Activated T-cell treated with anti-CD3 and anti-CD28 coated beads, Interleukin-2, amount 50 U/mL, for 72 hours (primary cell): ENCODE results near the gene NOD2. TPM values are rescaled to one million over a fixed set of nuclear protein-coding genes. Genes with fewer than 3 reads are reported as not detected.
A peak's percentile ranks its signal among the peaks of the same experiment; 100 is the strongest.

Experiments used
- ATAC-seq, 2 donors: fragments of 150-1000 bp; cut with Tn5 transposase; replicated peaks in 1 of 2; 2 replicates each; pipeline ENCODE4 v1.10.0; 2021; ENCODE audit warnings: moderate library complexity in 2 of 2, mild to moderate bottlenecking in 1 of 2
- DNase-seq, 2 donors: peaks; one replicate each; pipeline ENCODE4 v3.0.0; 2021 to 2022; ENCODE audit warnings: mixed read lengths in 1 of 2
- H3K27ac Mint-ChIP-seq: one replicate; pipeline ENCODE4 v1.8.0; 2022; ENCODE audit warnings: mild to moderate bottlenecking, moderate library complexity, mixed read lengths
- H3K27me3 Mint-ChIP-seq: one replicate; pipeline ENCODE4 v1.8.0; 2022; ENCODE audit warnings: low read depth, mixed read lengths
- H3K36me3 Mint-ChIP-seq, 2 donors: one replicate each; pipeline ENCODE4 v1.8.0; 2022; ENCODE audit warnings: mixed read lengths in 2 of 2, mild to moderate bottlenecking in 1 of 2; ENCODE audit not compliant: insufficient read depth in 2 of 2
- H3K4me1 Mint-ChIP-seq: one replicate; pipeline ENCODE4 v1.8.0; 2022; ENCODE audit warnings: low read depth, mixed read lengths
- H3K4me3 Mint-ChIP-seq, 2 donors: one replicate each; pipeline ENCODE4 v1.8.0; 2022; ENCODE audit warnings: mild to moderate bottlenecking in 2 of 2, mixed read lengths in 2 of 2, moderate library complexity in 2 of 2
- H3K9me3 Mint-ChIP-seq, 2 donors: one replicate each; pipeline ENCODE4 v1.8.0; 2022; ENCODE audit warnings: mixed read lengths in 2 of 2
- total RNA-seq, 2 donors: library from RNA; stranded (reverse); gene quantifications; one replicate each; pipeline ENCODE4 v1.2.3, GENCODE V29; 2022

Gene NOD2
- total RNA-seq, 2 donors from 2014 or later: 11.3 to 13.0 TPM

- Mint-ChIP-seq H3K36me3 (peaks cover 0 to 3% of the 10 kb centered on the region in 2 donors), H3K4me3 (peak overlapping the region in 1 of 2 donors; percentile 43), H3K27me3 (no peaks in the 10 kb centered on the region), H3K27ac (no peak overlapping the region), H3K9me3 (peaks cover 0 to 2% of the 10 kb centered on the region in 2 donors), H3K4me1 (peaks cover 61% of the 10 kb centered on the region)
- peak in 1 of 2 donors; percentile 12 for ATAC-seq
- DNase-seq: no peak
These were observed 43.0 kb downstream of the NOD2 start for GRCh38 chr16:50736448-50736847.

- H3K27ac Mint-ChIP-seq: no peak overlapping the region
- no peak overlapping the region for H3K4me3 Mint-ChIP-seq
- no peak for DNase-seq
- peaks cover 0 to 2% of the 10 kb centered on the region in 2 donors for H3K9me3 Mint-ChIP-seq
- H3K27me3 Mint-ChIP-seq: no peaks in the 10 kb centered on the region
- ATAC-seq: no peak
- H3K4me1 Mint-ChIP-seq: peaks cover 52% of the 10 kb centered on the region
- no peaks in the 10 kb centered on the region for H3K36me3 Mint-ChIP-seq
These were observed 44.1 kb downstream of the NOD2 start for GRCh38 chr16:50737420-50737959.

GRCh38 chr16:50739031-50739430 is 45.6 kb downstream of the NOD2 start:
- no peaks in the 10 kb centered on the region for H3K27me3 Mint-ChIP-seq
- H3K36me3 Mint-ChIP-seq: peaks cover 0 to 7% of the 10 kb centered on the region in 2 donors
- ATAC-seq (no peak), DNase-seq (no peak)
- H3K4me1 Mint-ChIP-seq: peaks cover 57% of the 10 kb centered on the region
- H3K27ac Mint-ChIP-seq: peak overlapping the region; percentile 5
- H3K4me3 Mint-ChIP-seq: no peak overlapping the region
- peaks cover 0 to 2% of the 10 kb centered on the region in 2 donors for H3K9me3 Mint-ChIP-seq

- no peak for ATAC-seq
- Mint-ChIP-seq H3K27ac (peak overlapping the region; percentile 95), H3K4me3 (peak overlapping the region; percentile 93 to 96), H3K9me3 (peaks cover 0 to 1% of the 10 kb centered on the region in 2 donors), H3K27me3 (no peaks in the 10 kb centered on the region), H3K36me3 (peaks cover 6 to 21% of the 10 kb centered on the region in 2 donors), H3K4me1 (peaks cover 62% of the 10 kb centered on the region)
- no peak for DNase-seq
These were observed 47.3 kb downstream of the NOD2 start for GRCh38 chr16:50740736-50741135.

GRCh38 chr16:50741225-50741780 is 47.9 kb downstream of the NOD2 start:
- Mint-ChIP-seq H3K9me3 (peaks cover 0 to 1% of the 10 kb centered on the region in 2 donors), H3K4me1 (peaks cover 62% of the 10 kb centered on the region), H3K36me3 (peaks cover 6 to 21% of the 10 kb centered on the region in 2 donors), H3K27ac (peak overlapping the region; percentile 95), H3K27me3 (no peaks in the 10 kb centered on the region), H3K4me3 (peak overlapping the region; percentile 93 to 96)
- no peak for DNase-seq
- ATAC-seq: no peak

- Mint-ChIP-seq H3K27ac (peak within 1 kb of the TSS; percentile 96), H3K27me3 (no peaks in the 10 kb centered on the region), H3K36me3 (peaks cover 6 to 21% of the 10 kb centered on the region in 2 donors), H3K9me3 (peaks cover 0 to 1% of the 10 kb centered on the region in 2 donors), H3K4me3 (peak within 1 kb of the TSS; percentile 94 to 99), H3K4me1 (peaks cover 57% of the 10 kb centered on the region)
- DNase-seq (peak; percentile 99 to 100), ATAC-seq (peak; percentile 88)
These were observed 48.6 kb downstream of the NOD2 start, which contains the start of gene CYLD for GRCh38 chr16:50741781-50742575. Gene CYLD (plus strand): TSS chr16:50742086. CDS start chr16:50749699, 7,613 bp downstream.

GRCh38 chr16:50742576-50743200 is 49.3 kb downstream of the NOD2 start:
- Mint-ChIP-seq H3K36me3 (peaks cover 8 to 24% of the 10 kb centered on the region in 2 donors), H3K4me1 (peaks cover 59% of the 10 kb centered on the region), H3K4me3 (peak overlapping the region; percentile 94 to 99), H3K9me3 (peaks cover 0 to 1% of the 10 kb centered on the region in 2 donors), H3K27me3 (no peaks in the 10 kb centered on the region), H3K27ac (peak overlapping the region; percentile 96)
- ATAC-seq: peak; percentile 4 to 21
- peak; percentile 60 to 74 for DNase-seq

- H3K36me3 Mint-ChIP-seq: peaks cover 9 to 24% of the 10 kb centered on the region in 2 donors
- peaks cover 0 to 1% of the 10 kb centered on the region in 2 donors for H3K9me3 Mint-ChIP-seq
- peak overlapping the region; percentile 94 to 99 for H3K4me3 Mint-ChIP-seq
- DNase-seq (no peak), ATAC-seq (no peak)
- peaks cover 65% of the 10 kb centered on the region for H3K4me1 Mint-ChIP-seq
- H3K27ac Mint-ChIP-seq: peak overlapping the region; percentile 96
- no peaks in the 10 kb centered on the region for H3K27me3 Mint-ChIP-seq
These were observed 50.3 kb downstream of the NOD2 start for GRCh38 chr16:50743581-50744225.

- Mint-ChIP-seq H3K4me3 (peak overlapping the region; percentile 94 to 99), H3K36me3 (peaks cover 12 to 32% of the 10 kb centered on the region in 2 donors), H3K4me1 (peaks cover 74% of the 10 kb centered on the region), H3K9me3 (peaks cover 0 to 1% of the 10 kb centered on the region in 2 donors), H3K27me3 (no peaks in the 10 kb centered on the region), H3K27ac (peak overlapping the region; percentile 96)
- DNase-seq (no peak), ATAC-seq (no peak)
These were observed 51.5 kb downstream of the NOD2 start for GRCh38 chr16:50744881-50745280.

- Mint-ChIP-seq H3K36me3 (peaks cover 12 to 39% of the 10 kb centered on the region in 2 donors), H3K27me3 (no peaks in the 10 kb centered on the region), H3K27ac (peak overlapping the region; percentile 96), H3K4me1 (peaks cover 72% of the 10 kb centered on the region), H3K9me3 (no peaks in the 10 kb centered on the region), H3K4me3 (peak overlapping the region; percentile 94 to 99)
- ATAC-seq (no peak), DNase-seq (no peak)
These were observed 52.5 kb downstream of the NOD2 start for GRCh38 chr16:50745940-50746339.

- Mint-ChIP-seq H3K36me3 (peaks cover 14 to 43% of the 10 kb centered on the region in 2 donors), H3K4me1 (peaks cover 78% of the 10 kb centered on the region), H3K27ac (peak overlapping the region; percentile 84), H3K27me3 (no peaks in the 10 kb centered on the region), H3K9me3 (no peaks in the 10 kb centered on the region), H3K4me3 (peak overlapping the region; percentile 82 to 94)
- ATAC-seq (peak; percentile 61 to 68), DNase-seq (no peak)
These were observed 54.0 kb downstream of the NOD2 start for GRCh38 chr16:50747207-50747956.

GRCh38 chr16:50751528-50751927 is 58.1 kb downstream of the NOD2 start:
- no peaks in the 10 kb centered on the region for H3K9me3 Mint-ChIP-seq
- H3K36me3 Mint-ChIP-seq: peaks cover 18 to 43% of the 10 kb centered on the region in 2 donors
- ATAC-seq: no peak
- peak overlapping the region; percentile 60 to 77 for H3K4me3 Mint-ChIP-seq
- H3K27ac Mint-ChIP-seq: peak overlapping the region; percentile 87
- H3K27me3 Mint-ChIP-seq: no peaks in the 10 kb centered on the region
- DNase-seq: no peak
- H3K4me1 Mint-ChIP-seq: peaks cover 71% of the 10 kb centered on the region
